ENCODE results near the gene PAQR3. TPM values are rescaled to one million over a fixed set of nuclear protein-coding genes. Genes with fewer than 3 reads are reported as not detected.

PAQR3 gene
- total and polyA plus RNA-seq, 2 experiments from 2014 or later: 15.9 to 36.3 TPM

GRCh38 chr4:78899302-78899701 lies 39.9 kb downstream of the PAQR3 start (continued):
- no peak for TF ChIP-seq CREB1 (CRISPR knock-in tag; IDR thresholded peaks at IDR 0.05; ENCODE audit: low read depth)

DNA sequence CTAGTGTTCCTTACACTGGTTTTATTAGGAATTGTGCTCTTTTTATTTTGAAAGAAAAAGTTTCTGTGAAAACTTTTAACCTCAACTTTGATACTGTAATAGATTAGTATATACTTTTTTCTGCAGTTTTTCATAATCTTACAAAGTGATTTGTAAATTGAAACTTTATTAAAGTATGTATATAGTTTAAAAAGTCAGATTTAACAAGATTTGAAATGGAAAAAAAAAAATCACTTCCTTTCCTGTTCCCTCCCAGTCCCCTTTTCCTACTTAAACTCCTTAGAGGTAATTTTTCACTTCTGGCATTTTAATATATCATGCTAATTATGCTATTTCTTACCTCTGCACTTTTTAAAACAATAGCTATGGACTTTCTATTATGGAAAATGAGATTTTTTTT lies 49.3 kb downstream of the PAQR3 start:
- no peak overlapping the region for H3K4me3 Mint-ChIP-seq

DNA sequence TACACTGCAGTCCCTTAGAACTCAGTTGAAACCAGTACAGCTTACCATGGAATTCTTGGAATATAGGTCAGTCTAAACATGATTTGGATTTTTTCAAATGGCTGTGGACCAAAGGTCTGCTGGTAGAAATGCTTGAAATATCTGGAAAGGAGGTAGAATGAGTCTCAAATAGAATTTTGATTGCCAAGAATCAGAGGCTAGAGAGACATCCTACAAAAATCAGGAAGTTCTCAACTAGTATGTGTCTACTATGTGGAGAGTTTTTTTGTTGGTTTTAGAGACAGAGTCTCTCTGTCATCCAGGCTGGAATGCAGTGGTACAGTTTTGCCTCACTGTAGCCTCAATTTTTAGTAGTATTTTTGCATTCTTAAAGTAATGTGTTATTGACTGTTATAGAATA lies 53.6 kb downstream of the PAQR3 start:
- no peaks in the 10 kb centered on the region for H3K36me3 ChIP-seq (ENCODE audit: insufficient read depth)
- H3F3A ChIP-seq (replicated peaks; ENCODE audit: low read depth): no peaks in the 10 kb centered on the region
- H2AFZ ChIP-seq: no peak overlapping the region
- H3K4me3 Mint-ChIP-seq: no peak overlapping the region
- H3K27ac Mint-ChIP-seq: no peak overlapping the region; the same call in 1 of the 2 replicates
- H3K27ac ChIP-seq (ENCODE audit: low read depth): no peak overlapping the region
- H3K79me2 ChIP-seq (replicated peaks; ENCODE audit: insufficient read depth): no peaks in the 10 kb centered on the region
- TF ChIP-seq EZH2 (IDR thresholded peaks at IDR 0.05; ENCODE audit: low read depth, unreplicated experiment) (no peak), CREB1 (CRISPR knock-in tag; IDR thresholded peaks at IDR 0.05; ENCODE audit: low read depth) (no peak), STAT1 (IDR thresholded peaks at IDR 0.05; ENCODE audit: unreplicated experiment) (no peak), ZNF331 (CRISPR knock-in tag; IDR thresholded peaks at IDR 0.05; ENCODE audit: low read depth) (no peak), ZNF114 (CRISPR knock-in tag; IDR thresholded peaks at IDR 0.05) (no peak), NANOG (IDR thresholded peaks at IDR 0.05; ENCODE audit: borderline replicate concordance) (no peak)
- H3K27me3 Mint-ChIP-seq (ENCODE audit: insufficient read depth, low read depth, poor library complexity): no peaks in the 10 kb centered on the region
- no peaks in the 10 kb centered on the region for H4K20me1 ChIP-seq (replicated peaks; ENCODE audit: insufficient read depth)
- ATAC-seq (no peak), DNase-seq (ENCODE audit: low spot score) (no peak)
- no peaks in the 10 kb centered on the region for H3K4me1 Mint-ChIP-seq
- no peaks in the 10 kb centered on the region for H3K27me3 ChIP-seq (ENCODE audit: insufficient read depth)
- H3K4me2 ChIP-seq: no peak overlapping the region
- H3K9me3 Mint-ChIP-seq: no peaks in the 10 kb centered on the region
- no peaks in the 10 kb centered on the region for H3K4me1 ChIP-seq (ENCODE audit: insufficient read depth)
- no peaks in the 10 kb centered on the region for H3K9me2 ChIP-seq (ENCODE audit: insufficient read depth)
- no peak overlapping the region for H3K4me3 ChIP-seq
- H3K36me3 Mint-ChIP-seq (ENCODE audit: low read depth): peaks cover 13% of the 10 kb centered on the region; the same call in 2 of the 3 replicates

More for the DNA sequence above, 49.3 kb downstream of the PAQR3 start:
- no peaks in the 10 kb centered on the region for H3F3A ChIP-seq (replicated peaks; ENCODE audit: low read depth)
- DNase-seq (ENCODE audit: low spot score): no peak
- no peaks in the 10 kb centered on the region for H3K36me3 ChIP-seq (ENCODE audit: insufficient read depth)
- no peaks in the 10 kb centered on the region for H3K9me2 ChIP-seq (ENCODE audit: insufficient read depth)
- no peak for ATAC-seq
- peaks cover 13% of the 10 kb centered on the region; the same call in 2 of the 3 replicates for H3K36me3 Mint-ChIP-seq (ENCODE audit: low read depth)
- H2AFZ ChIP-seq: no peak overlapping the region
- H3K27me3 ChIP-seq (ENCODE audit: insufficient read depth): no peaks in the 10 kb centered on the region
- H3K4me1 Mint-ChIP-seq: no peaks in the 10 kb centered on the region
- no peak overlapping the region for H3K4me2 ChIP-seq
- no peaks in the 10 kb centered on the region for H3K9me3 Mint-ChIP-seq
- H3K27me3 Mint-ChIP-seq (ENCODE audit: insufficient read depth, low read depth, poor library complexity): no peaks in the 10 kb centered on the region
- H3K4me3 ChIP-seq: no peak overlapping the region
- no peaks in the 10 kb centered on the region for H4K20me1 ChIP-seq (replicated peaks; ENCODE audit: insufficient read depth)
- H3K27ac Mint-ChIP-seq: no peak overlapping the region
- no peaks in the 10 kb centered on the region for H3K4me1 ChIP-seq (ENCODE audit: insufficient read depth)
- no peak overlapping the region for H3K27ac ChIP-seq (ENCODE audit: low read depth)
- TF ChIP-seq CTCF (conservative IDR thresholded peaks at IDR 0.05; ENCODE audit: low read depth in 2 of 2) (no peak), CREB1 (CRISPR knock-in tag; IDR thresholded peaks at IDR 0.05; ENCODE audit: low read depth) (no peak), STAT1 (IDR thresholded peaks at IDR 0.05; ENCODE audit: unreplicated experiment) (no peak)
- H3K79me2 ChIP-seq (replicated peaks; ENCODE audit: insufficient read depth): no peaks in the 10 kb centered on the region

All from GM23338 (cell line).